Retina (tissue), 1 donor: ENCODE data around the gene NPY4R2.
"Not testable (repeated sequence)": the region's sequence is repeated elsewhere in the genome, so short reads cannot be mapped to it uniquely, and the experiment has no call there.

Source experiments
- DNase-seq: peaks from one replicate; pipeline ENCODE4 v3.0.0-alpha.2; 2016

NPY4R2 gene

GRCh38 chr10:47918475-47918874 is at the start of gene NPY4R2:
Gene NPY4R2 (plus strand): TSS chr10:47918662. CDS start chr10:47921988, 3,326 bp downstream.
- not testable (repeated sequence) for DNase-seq

- DNase-seq: not testable (repeated sequence)
These were observed 47.6 kb upstream of the NPY4R2 start for GRCh38 chr10:47870887-47871286.

GRCh38 chr10:47871485-47872180 is 46.8 kb upstream of the NPY4R2 start:
- not testable (repeated sequence) for DNase-seq

- DNase-seq: not testable (repeated sequence)
These were observed 46.2 kb upstream of the NPY4R2 start for GRCh38 chr10:47872236-47872635.

- DNase-seq: not testable (repeated sequence)
These were observed 34.2 kb upstream of the NPY4R2 start for GRCh38 chr10:47884239-47884638.

- DNase-seq: not testable (repeated sequence)
These were observed 33.5 kb upstream of the NPY4R2 start for GRCh38 chr10:47884934-47885333.

- not testable (repeated sequence) for DNase-seq
These were observed 32.1 kb upstream of the NPY4R2 start for GRCh38 chr10:47886356-47886755.

GRCh38 chr10:47886827-47887226 is 31.6 kb upstream of the NPY4R2 start:
- not testable (repeated sequence) for DNase-seq

GRCh38 chr10:47890737-47891136 is 27.7 kb upstream of the NPY4R2 start:
- DNase-seq: not testable (repeated sequence)

- not testable (repeated sequence) for DNase-seq
These were observed 25.8 kb upstream of the NPY4R2 start for GRCh38 chr10:47892494-47893261.

- DNase-seq: not testable (repeated sequence)
These were observed 23.9 kb upstream of the NPY4R2 start for GRCh38 chr10:47894571-47894970.

GRCh38 chr10:47897813-47898212 is 20.6 kb upstream of the NPY4R2 start:
- DNase-seq: not testable (repeated sequence)

GRCh38 chr10:47909333-47909732 is 9.1 kb upstream of the NPY4R2 start:
- DNase-seq: not testable (repeated sequence)

GRCh38 chr10:47910486-47910885 is 8.0 kb upstream of the NPY4R2 start:
- not testable (repeated sequence) for DNase-seq

GRCh38 chr10:47914052-47914451 is 4.4 kb upstream of the NPY4R2 start:
- not testable (repeated sequence) for DNase-seq

- DNase-seq: not testable (repeated sequence)
These were observed 2.5 kb upstream of the NPY4R2 start for GRCh38 chr10:47915849-47916548.

GRCh38 chr10:47920610-47921009 is 2.1 kb downstream of the NPY4R2 start:
- DNase-seq: not testable (repeated sequence)

GRCh38 chr10:47922503-47922902 is 4.0 kb downstream of the NPY4R2 start:
- DNase-seq: not testable (repeated sequence)

GRCh38 chr10:47924628-47925027 is 6.2 kb downstream of the NPY4R2 start:
- not testable (repeated sequence) for DNase-seq

- DNase-seq: not testable (repeated sequence)
These were observed 8.9 kb downstream of the NPY4R2 start for GRCh38 chr10:47927147-47927916.

- DNase-seq: not testable (repeated sequence)
These were observed 9.8 kb downstream of the NPY4R2 start for GRCh38 chr10:47928225-47928624.

- not testable (repeated sequence) for DNase-seq
These were observed 14.4 kb downstream of the NPY4R2 start for GRCh38 chr10:47932824-47933223.
